Measurements from ENCODE around the gene TFB1M. TPM values are rescaled to one million over a fixed set of nuclear protein-coding genes. Genes with fewer than 3 reads are reported as not detected.
A peak's percentile ranks its signal among the peaks of the same experiment; 100 is the strongest.

TFB1M gene
- total and polyA plus RNA-seq, 2 experiments from 2014 or later: 10.3 to 11.2 TPM

DNA sequence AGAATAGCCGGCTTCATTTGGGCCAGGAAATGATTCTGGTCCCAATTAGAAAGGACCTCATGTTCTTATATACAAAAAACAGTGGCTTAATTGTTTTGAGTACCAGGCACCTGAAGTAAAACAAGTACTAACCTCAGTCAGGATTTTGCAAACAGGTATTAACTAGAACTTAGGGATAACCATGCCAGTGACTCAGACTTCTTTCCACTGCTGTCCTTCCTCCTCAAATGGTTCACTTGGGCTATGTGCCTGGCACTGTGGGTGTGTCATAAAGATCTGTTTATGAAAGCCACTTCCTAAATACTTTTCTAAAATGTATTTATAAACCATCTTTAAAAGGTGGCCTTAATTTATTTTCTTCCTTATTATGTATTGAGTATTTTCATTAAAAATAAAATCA, 39.8 kb downstream of the TFB1M start:
- 89% methylated on average over 1 of the region's 1 CpG for WGBS (ENCODE audit: low lambda C conversion rate, missing lambda C conversion rate)
- TF ChIP-seq, protein P1, sequence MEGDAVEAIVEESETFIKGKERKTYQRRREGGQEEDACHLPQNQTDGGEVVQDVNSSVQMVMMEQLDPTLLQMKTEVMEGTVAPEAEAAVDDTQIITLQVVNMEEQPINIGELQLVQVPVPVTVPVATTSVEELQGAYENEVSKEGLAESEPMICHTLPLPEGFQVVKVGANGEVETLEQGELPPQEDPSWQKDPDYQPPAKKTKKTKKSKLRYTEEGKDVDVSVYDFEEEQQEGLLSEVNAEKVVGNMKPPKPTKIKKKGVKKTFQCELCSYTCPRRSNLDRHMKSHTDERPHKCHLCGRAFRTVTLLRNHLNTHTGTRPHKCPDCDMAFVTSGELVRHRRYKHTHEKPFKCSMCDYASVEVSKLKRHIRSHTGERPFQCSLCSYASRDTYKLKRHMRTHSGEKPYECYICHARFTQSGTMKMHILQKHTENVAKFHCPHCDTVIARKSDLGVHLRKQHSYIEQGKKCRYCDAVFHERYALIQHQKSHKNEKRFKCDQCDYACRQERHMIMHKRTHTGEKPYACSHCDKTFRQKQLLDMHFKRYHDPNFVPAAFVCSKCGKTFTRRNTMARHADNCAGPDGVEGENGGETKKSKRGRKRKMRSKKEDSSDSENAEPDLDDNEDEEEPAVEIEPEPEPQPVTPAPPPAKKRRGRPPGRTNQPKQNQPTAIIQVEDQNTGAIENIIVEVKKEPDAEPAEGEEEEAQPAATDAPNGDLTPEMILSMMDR (IDR thresholded peaks at IDR 0.05; ENCODE audit: poor library complexity): no peak
- TF ChIP-seq EZH2phosphoT487 (IDR thresholded peaks at IDR 0.05; ENCODE audit: low read depth, severe bottlenecking, unreplicated experiment) (no peak), EZH2 (IDR thresholded peaks at IDR 0.05; ENCODE audit: borderline replicate concordance) (no peak)
- no peak overlapping the region for H3K4me3 ChIP-seq
- H4K20me1 ChIP-seq (ENCODE audit: insufficient read depth, poor library complexity, severe bottlenecking): no peaks in the 10 kb centered on the region
- no peak overlapping the region for H2AFZ ChIP-seq
- no peaks in the 10 kb centered on the region for H3K27me3 ChIP-seq
- H3K9me2 ChIP-seq (replicated peaks; ENCODE audit: insufficient read depth): no peaks in the 10 kb centered on the region
- H3K4me1 ChIP-seq (ENCODE audit: insufficient read depth): peaks cover 27% of the 10 kb centered on the region
- no peak overlapping the region for H3K4me2 ChIP-seq
- H3K36me3 ChIP-seq (replicated peaks; ENCODE audit: insufficient read depth, low read depth): no peaks in the 10 kb centered on the region
- DNase-seq (ENCODE audit: low spot score): no peak
- H3K9me3 ChIP-seq (ENCODE audit: low read depth): no peaks in the 10 kb centered on the region
- H3K79me2 ChIP-seq: no peaks in the 10 kb centered on the region
- H3K27ac ChIP-seq: peak overlapping the region; percentile 44

DNA sequence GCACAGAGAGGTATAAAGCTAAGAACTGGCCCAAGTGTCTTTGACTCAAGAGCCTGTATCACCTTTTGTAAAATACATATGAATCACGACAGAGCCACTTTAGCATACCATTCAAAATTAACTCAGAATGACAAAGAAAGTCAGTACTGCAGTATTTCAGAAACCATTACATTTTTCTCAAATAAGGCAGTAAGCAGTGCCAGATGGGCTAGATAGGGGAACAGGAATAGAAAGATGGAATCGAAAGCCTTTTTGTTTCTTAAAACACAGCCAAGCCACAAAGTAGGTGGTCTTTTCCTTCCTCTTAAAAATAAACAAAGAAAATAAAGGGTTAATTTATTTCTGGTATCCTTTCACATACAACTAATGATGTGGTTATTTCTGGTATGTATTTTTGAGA, 40.2 kb downstream of the TFB1M start:
- 38% methylated on average over 2 of the region's 2 CpGs for WGBS (ENCODE audit: low lambda C conversion rate, missing lambda C conversion rate)
- Histone ChIP-seq H3K9me3 (ENCODE audit: low read depth) (no peaks in the 10 kb centered on the region), H3K27ac (peak overlapping the region; percentile 44), H3K4me3 (no peak overlapping the region), H3K4me1 (ENCODE audit: insufficient read depth) (peaks cover 27% of the 10 kb centered on the region), H2AFZ (no peak overlapping the region), H4K20me1 (ENCODE audit: insufficient read depth, poor library complexity, severe bottlenecking) (no peaks in the 10 kb centered on the region), H3K79me2 (no peaks in the 10 kb centered on the region), H3K36me3 (replicated peaks; ENCODE audit: insufficient read depth, low read depth) (no peaks in the 10 kb centered on the region), H3K4me2 (no peak overlapping the region), H3K9me2 (replicated peaks; ENCODE audit: insufficient read depth) (no peaks in the 10 kb centered on the region), H3K27me3 (no peaks in the 10 kb centered on the region)
- no peak for DNase-seq (ENCODE audit: low spot score)
- TF ChIP-seq EZH2phosphoT487 (IDR thresholded peaks at IDR 0.05; ENCODE audit: low read depth, severe bottlenecking, unreplicated experiment) (no peak), EZH2 (IDR thresholded peaks at IDR 0.05; ENCODE audit: borderline replicate concordance) (no peak)
- TF ChIP-seq, protein P1 (IDR thresholded peaks at IDR 0.05; ENCODE audit: poor library complexity): no peak

DNA sequence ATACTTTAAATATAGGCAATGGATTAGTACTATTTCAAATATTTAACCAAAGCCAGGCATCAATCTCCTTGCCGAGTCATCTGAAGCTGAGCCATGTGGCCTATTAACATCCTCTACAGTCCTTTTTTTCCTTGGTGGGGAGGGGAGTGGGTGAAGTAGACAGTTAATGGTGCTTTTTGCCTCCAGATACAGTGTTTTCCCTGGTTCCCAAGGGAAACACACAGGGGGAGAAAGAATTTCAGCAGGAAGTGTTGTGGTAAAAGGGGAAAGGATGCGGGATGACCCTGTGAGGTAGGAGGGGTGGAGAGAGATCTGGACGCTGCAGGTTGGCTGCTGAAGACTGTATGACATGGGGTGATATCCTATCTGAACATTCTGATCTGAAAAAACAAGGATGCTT, 40.9 kb downstream of the TFB1M start:
- no peaks in the 10 kb centered on the region for H3K36me3 ChIP-seq (replicated peaks; ENCODE audit: insufficient read depth, low read depth)
- TF ChIP-seq EZH2 (IDR thresholded peaks at IDR 0.05; ENCODE audit: borderline replicate concordance) (no peak), EZH2phosphoT487 (IDR thresholded peaks at IDR 0.05; ENCODE audit: low read depth, severe bottlenecking, unreplicated experiment) (no peak)
- TF ChIP-seq, protein P1 (IDR thresholded peaks at IDR 0.05; ENCODE audit: poor library complexity): no peak
- H3K4me2 ChIP-seq: no peak overlapping the region
- H3K9me3 ChIP-seq (ENCODE audit: low read depth): no peaks in the 10 kb centered on the region
- no peaks in the 10 kb centered on the region for H3K79me2 ChIP-seq
- peak; percentile 43 for DNase-seq (ENCODE audit: low spot score)
- WGBS (ENCODE audit: low lambda C conversion rate, missing lambda C conversion rate): 32% methylated on average over 3 of the region's 3 CpGs
- no peaks in the 10 kb centered on the region for H3K27me3 ChIP-seq
- H3K9me2 ChIP-seq (replicated peaks; ENCODE audit: insufficient read depth): no peaks in the 10 kb centered on the region
- peak overlapping the region; percentile 44 for H3K27ac ChIP-seq
- H3K4me3 ChIP-seq: no peak overlapping the region
- H3K4me1 ChIP-seq (ENCODE audit: insufficient read depth): peaks cover 27% of the 10 kb centered on the region
- H2AFZ ChIP-seq: no peak overlapping the region
- no peaks in the 10 kb centered on the region for H4K20me1 ChIP-seq (ENCODE audit: insufficient read depth, poor library complexity, severe bottlenecking)

All from hepatocyte (in vitro differentiated cells).